Pulmonary artery endothelial cell (primary cell): Measurements from ENCODE around the gene KATNAL1. TPM values are rescaled to one million over a fixed set of nuclear protein-coding genes. Genes with fewer than 3 reads are reported as not detected.
A peak's percentile ranks its signal among the peaks of the same experiment; 100 is the strongest.

Experiments
- DNase-seq: peaks from one replicate; pipeline ENCODE4 v3.0.0-alpha.2; 2011; ENCODE audit warnings: low read depth, low spot score
- total RNA-seq: library from RNA; depleted of rRNA; stranded (reverse); fragments of >200 nt; gene quantifications from 2 replicates; pipeline ENCODE4 v1.2.3, GENCODE V29; 2014

The KATNAL1 gene
- total RNA-seq, 1 donor from 2014 or later: 17.9 TPM

GRCh38 chr13:30332456-30333143 lies 25.2 kb upstream of the KATNAL1 start:
- no peak for DNase-seq

GRCh38 chr13:30331331-30331771 lies 24.0 kb upstream of the KATNAL1 start:
- no peak for DNase-seq

GRCh38 chr13:30329009-30329585 lies 21.7 kb upstream of the KATNAL1 start:
- no peak for DNase-seq

GRCh38 chr13:30325668-30326067 lies 18.3 kb upstream of the KATNAL1 start:
- no peak for DNase-seq

- no peak for DNase-seq
Observed at GRCh38 chr13:30323524-30323923, 16.2 kb upstream of the KATNAL1 start.

- DNase-seq: no peak
Observed at GRCh38 chr13:30322428-30322827, 15.1 kb upstream of the KATNAL1 start.

- no peak for DNase-seq
Observed at GRCh38 chr13:30321256-30321655, 13.9 kb upstream of the KATNAL1 start.

- no peak for DNase-seq
Observed at GRCh38 chr13:30319655-30320054, 12.3 kb upstream of the KATNAL1 start.

- DNase-seq: no peak
Observed at GRCh38 chr13:30319130-30319529, 11.8 kb upstream of the KATNAL1 start.

GRCh38 chr13:30318026-30318425 lies 10.7 kb upstream of the KATNAL1 start:
- DNase-seq: no peak

GRCh38 chr13:30314562-30314961 lies 7.2 kb upstream of the KATNAL1 start:
- DNase-seq: no peak

GRCh38 chr13:30314069-30314468 lies 6.7 kb upstream of the KATNAL1 start:
- DNase-seq: no peak

GRCh38 chr13:30313311-30313710 lies 6.0 kb upstream of the KATNAL1 start:
- DNase-seq: no peak

GRCh38 chr13:30312904-30313303 lies 5.6 kb upstream of the KATNAL1 start:
- DNase-seq: peak; percentile 39

GRCh38 chr13:30308548-30308947 lies 1.2 kb upstream of the KATNAL1 start:
- no peak for DNase-seq

- no peak for DNase-seq
Observed at GRCh38 chr13:30307971-30308290, 580 bp upstream of the KATNAL1 start.

- peak; percentile 77 for DNase-seq
Observed at GRCh38 chr13:30306762-30307193, 573 bp downstream of the KATNAL1 start.

- DNase-seq: no peak
Observed at GRCh38 chr13:30305456-30305970, 1.8 kb downstream of the KATNAL1 start.

- no peak for DNase-seq
Observed at GRCh38 chr13:30303269-30303668, 4.1 kb downstream of the KATNAL1 start.

GRCh38 chr13:30301827-30302226 lies 5.5 kb downstream of the KATNAL1 start:
- no peak for DNase-seq

GRCh38 chr13:30300596-30300995 lies 6.8 kb downstream of the KATNAL1 start:
- no peak for DNase-seq

- no peak for DNase-seq
Observed at GRCh38 chr13:30299786-30300185, 7.6 kb downstream of the KATNAL1 start.

GRCh38 chr13:30295116-30295515 lies 12.2 kb downstream of the KATNAL1 start:
- DNase-seq: no peak
